LNCaP clone FGC (cell line): Measurements from ENCODE around the gene CALML3.

ENCODE experiments used
- DNase-seq: peaks from one replicate; pipeline ENCODE4 v3.0.0-alpha.2; 2011; ENCODE audit warnings: low read depth
- H3K4me3 ChIP-seq: 2 replicates; pipeline ENCODE4 v1.5.1; 2011; ENCODE audit warnings: mild to moderate bottlenecking, low read depth, low read length, control low read depth
- TF ChIP-seq, protein P1 (sequence below): IDR thresholded peaks from 2 replicates; pipeline ENCODE4 v1.5.1; 2012; ENCODE audit warnings: mild to moderate bottlenecking; ENCODE audit not compliant: control insufficient read depth, insufficient read depth; ENCODE audit errors: extremely low read depth

CALML3 gene

GRCh38 chr10:5503477-5503835, 21.3 kb upstream of the CALML3 start:
- H3K4me3 ChIP-seq = no peak overlapping the region
- TF ChIP-seq, protein P1, sequence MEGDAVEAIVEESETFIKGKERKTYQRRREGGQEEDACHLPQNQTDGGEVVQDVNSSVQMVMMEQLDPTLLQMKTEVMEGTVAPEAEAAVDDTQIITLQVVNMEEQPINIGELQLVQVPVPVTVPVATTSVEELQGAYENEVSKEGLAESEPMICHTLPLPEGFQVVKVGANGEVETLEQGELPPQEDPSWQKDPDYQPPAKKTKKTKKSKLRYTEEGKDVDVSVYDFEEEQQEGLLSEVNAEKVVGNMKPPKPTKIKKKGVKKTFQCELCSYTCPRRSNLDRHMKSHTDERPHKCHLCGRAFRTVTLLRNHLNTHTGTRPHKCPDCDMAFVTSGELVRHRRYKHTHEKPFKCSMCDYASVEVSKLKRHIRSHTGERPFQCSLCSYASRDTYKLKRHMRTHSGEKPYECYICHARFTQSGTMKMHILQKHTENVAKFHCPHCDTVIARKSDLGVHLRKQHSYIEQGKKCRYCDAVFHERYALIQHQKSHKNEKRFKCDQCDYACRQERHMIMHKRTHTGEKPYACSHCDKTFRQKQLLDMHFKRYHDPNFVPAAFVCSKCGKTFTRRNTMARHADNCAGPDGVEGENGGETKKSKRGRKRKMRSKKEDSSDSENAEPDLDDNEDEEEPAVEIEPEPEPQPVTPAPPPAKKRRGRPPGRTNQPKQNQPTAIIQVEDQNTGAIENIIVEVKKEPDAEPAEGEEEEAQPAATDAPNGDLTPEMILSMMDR = no peak
- DNase-seq = peak; percentile 100

GRCh38 chr10:5504146-5505072, 20.4 kb upstream of the CALML3 start:
- TF ChIP-seq, protein P1 = no peak
- H3K4me3 ChIP-seq = no peak overlapping the region
- DNase-seq = no peak

DNA sequence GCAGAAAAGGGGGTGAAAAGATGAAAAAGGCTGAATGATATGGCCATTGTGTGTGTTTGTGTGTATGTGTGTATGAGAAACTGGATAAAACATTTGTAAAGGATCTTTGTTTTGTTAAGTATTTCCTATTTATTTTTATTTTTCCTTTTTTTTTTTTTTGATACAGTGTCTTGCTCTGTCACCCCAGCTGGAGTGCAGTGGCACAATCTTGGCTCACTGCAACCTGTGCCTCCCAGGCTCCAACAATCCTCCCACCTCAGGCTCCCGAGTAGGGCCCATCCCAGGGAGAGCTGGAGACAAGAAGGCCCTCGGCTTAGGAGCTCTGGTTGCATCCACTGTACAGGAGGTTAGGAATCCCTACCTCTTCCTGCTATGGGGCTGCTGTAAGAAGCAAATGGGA, 18.5 kb upstream of the CALML3 start:
- H3K4me3 ChIP-seq = no peak overlapping the region
- no peak for DNase-seq
- TF ChIP-seq, protein P1 = no peak

DNA sequence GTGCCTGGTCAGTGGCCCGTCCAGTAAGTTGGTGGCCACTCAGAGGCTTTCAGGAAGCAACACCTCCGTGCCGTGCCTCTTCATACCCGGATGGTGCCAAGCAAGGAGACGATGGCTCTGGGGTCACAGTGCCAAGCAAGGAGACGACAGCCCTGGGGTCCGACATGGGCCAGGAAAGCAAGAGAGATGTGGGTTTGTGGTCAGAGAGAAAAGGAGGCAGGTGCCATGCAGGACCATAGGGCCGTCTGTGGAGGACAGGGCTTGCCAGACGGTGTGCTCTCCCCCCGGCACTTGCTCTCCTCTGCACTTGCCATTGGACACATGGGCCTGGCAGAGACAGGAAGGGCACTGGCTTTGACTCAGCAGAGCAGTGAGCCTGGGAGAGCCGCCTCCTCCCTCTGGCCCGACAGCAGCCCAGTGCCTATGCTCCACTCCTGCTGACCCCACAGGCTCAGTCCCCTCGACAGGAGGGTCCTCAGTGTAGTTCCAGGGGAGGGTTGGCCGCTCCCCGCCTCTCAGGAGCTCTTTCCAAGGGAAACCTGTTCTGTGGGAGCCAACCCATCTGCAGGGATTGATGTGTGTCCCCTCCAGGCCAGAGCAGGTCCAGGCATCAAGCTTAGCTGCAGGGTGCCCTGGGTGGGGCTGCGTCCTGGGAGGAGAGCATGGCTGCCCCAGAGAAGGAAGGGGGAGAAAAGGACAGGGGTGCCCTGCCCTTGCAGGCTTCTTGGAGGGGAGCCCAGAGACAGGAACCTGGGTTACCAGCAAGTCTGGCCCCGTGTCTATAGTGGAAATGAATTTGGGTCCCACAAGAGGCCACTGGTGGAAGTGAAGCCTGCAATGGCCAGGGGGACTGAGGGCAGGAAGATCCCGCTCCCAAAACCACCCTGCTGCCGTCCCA, 17.8 kb upstream of the CALML3 start:
- TF ChIP-seq, protein P1 = no peak
- DNase-seq = no peak
- no peak overlapping the region for H3K4me3 ChIP-seq

DNA sequence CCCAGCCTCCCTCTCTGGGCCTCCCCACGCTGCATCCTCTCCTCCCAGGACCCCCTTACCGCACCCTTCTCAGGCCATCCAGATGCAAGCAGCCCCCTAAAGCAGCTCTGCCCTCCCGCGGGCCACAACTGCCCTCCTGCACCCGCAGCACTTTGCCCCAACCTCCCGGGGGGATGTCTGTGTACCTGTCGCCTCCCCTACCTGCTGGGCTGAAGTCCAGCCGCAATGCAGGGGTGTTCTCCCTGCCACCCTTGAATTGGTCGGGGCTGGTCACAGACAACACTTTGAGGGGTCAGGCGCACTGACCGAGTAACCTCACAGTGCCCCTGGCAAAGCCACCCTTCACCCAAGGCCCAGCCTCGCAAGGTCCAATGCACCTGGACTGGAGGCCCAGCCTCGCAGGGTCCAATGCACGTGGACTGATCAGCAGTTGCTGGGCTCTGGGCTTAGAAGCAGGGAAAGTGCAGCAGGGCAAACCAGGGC, 17.1 kb upstream of the CALML3 start:
- no peak for DNase-seq
- TF ChIP-seq, protein P1 = no peak
- H3K4me3 ChIP-seq = no peak overlapping the region

DNA sequence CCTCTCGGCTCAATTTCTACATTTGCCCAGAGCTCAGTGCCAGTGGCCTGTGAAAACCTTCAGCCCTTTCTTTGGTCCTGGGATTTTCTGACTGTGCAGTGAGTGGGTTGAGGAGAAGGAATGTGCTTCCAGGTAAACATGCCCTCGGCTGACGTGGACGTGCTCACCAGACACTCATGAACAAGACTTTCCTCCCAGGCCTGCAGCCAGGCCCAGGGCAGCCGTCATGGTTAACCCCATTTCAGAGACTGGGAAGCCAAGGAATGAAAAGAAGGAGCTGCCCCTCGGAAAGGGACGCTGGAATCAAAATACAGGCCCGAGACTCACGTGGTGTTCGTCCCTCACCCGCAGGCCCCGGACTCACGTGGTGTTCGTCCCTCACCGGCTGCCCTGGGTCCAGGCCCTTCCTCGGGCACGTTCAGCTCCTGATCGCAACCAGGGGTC, 16.6 kb upstream of the CALML3 start:
- DNase-seq = no peak
- no peak overlapping the region for H3K4me3 ChIP-seq
- TF ChIP-seq, protein P1 = no peak
